Measurements from ENCODE around the gene PTGER2. TPM values are rescaled to one million over a fixed set of nuclear protein-coding genes. Genes with fewer than 3 reads are reported as not detected.

The PTGER2 gene
- total RNA-seq, 6 experiments from 2014 or later = 0.28 to 0.73 (median 0.37) TPM

DNA sequence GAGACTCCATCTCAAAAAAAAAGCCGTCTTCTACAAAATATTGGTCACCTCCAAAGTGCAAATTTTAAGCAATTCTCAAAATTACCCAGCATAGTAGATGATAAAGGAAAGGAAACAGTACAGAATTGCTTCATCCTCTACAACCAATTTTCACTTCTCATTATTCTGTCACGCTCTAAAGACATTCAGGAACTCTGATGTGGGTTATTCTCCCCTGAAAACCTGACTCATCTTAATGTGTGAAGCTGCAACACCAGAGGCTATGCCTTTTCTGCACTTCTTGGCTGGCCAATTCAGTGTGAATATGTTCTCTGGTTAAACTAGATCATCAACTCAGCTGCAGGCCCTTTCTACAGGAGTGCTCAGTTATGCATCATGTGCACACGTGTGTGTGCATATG lies 11.0 kb downstream of the PTGER2 start:
- DNase-seq = no peak
- TF ChIP-seq, protein P1, sequence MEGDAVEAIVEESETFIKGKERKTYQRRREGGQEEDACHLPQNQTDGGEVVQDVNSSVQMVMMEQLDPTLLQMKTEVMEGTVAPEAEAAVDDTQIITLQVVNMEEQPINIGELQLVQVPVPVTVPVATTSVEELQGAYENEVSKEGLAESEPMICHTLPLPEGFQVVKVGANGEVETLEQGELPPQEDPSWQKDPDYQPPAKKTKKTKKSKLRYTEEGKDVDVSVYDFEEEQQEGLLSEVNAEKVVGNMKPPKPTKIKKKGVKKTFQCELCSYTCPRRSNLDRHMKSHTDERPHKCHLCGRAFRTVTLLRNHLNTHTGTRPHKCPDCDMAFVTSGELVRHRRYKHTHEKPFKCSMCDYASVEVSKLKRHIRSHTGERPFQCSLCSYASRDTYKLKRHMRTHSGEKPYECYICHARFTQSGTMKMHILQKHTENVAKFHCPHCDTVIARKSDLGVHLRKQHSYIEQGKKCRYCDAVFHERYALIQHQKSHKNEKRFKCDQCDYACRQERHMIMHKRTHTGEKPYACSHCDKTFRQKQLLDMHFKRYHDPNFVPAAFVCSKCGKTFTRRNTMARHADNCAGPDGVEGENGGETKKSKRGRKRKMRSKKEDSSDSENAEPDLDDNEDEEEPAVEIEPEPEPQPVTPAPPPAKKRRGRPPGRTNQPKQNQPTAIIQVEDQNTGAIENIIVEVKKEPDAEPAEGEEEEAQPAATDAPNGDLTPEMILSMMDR (IDR thresholded peaks at IDR 0.05) = no peak

DNA sequence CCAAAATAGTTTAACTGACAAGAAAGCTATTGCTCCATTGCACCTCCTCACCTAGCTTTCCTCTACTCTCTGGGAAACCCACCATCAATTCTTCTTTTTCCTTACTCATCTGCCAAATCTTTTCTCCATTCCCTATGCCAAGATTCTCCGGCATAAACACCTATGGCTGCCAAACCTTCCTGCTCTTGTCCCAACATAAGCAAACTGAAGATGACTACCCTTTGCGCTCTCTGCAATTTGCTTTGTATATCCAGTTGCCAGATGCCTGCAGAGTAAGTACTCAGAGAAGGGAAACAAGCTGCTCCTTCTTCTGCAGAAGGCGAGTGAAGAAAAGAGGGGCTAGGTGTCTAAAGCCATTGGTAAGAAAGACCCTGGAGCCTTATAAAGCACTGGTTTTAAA lies 11.5 kb downstream of the PTGER2 start:
- H3K27ac Mint-ChIP-seq = no peak overlapping the region
- peaks cover 34% of the 10 kb centered on the region for H3K4me1 Mint-ChIP-seq (ENCODE audit: low read depth)
- DNase-seq = no peak
- H3K27me3 Mint-ChIP-seq (ENCODE audit: insufficient read depth) = no peaks in the 10 kb centered on the region
- TF ChIP-seq, protein P1 (IDR thresholded peaks at IDR 0.05) = no peak
- H3K9me3 Mint-ChIP-seq = peaks cover 18% of the 10 kb centered on the region
- H3K4me3 Mint-ChIP-seq = no peak overlapping the region
- H3K36me3 Mint-ChIP-seq (ENCODE audit: low read depth) = peaks cover 20% of the 10 kb centered on the region

More for the DNA sequence above, 11.0 kb downstream of the PTGER2 start:
- Mint-ChIP-seq H3K9me3 (peaks cover 18% of the 10 kb centered on the region), H3K27me3 (ENCODE audit: insufficient read depth) (no peaks in the 10 kb centered on the region), H3K36me3 (ENCODE audit: low read depth) (peaks cover 20% of the 10 kb centered on the region), H3K4me1 (ENCODE audit: low read depth) (peaks cover 32% of the 10 kb centered on the region), H3K4me3 (no peak overlapping the region), H3K27ac (no peak overlapping the region)

DNA sequence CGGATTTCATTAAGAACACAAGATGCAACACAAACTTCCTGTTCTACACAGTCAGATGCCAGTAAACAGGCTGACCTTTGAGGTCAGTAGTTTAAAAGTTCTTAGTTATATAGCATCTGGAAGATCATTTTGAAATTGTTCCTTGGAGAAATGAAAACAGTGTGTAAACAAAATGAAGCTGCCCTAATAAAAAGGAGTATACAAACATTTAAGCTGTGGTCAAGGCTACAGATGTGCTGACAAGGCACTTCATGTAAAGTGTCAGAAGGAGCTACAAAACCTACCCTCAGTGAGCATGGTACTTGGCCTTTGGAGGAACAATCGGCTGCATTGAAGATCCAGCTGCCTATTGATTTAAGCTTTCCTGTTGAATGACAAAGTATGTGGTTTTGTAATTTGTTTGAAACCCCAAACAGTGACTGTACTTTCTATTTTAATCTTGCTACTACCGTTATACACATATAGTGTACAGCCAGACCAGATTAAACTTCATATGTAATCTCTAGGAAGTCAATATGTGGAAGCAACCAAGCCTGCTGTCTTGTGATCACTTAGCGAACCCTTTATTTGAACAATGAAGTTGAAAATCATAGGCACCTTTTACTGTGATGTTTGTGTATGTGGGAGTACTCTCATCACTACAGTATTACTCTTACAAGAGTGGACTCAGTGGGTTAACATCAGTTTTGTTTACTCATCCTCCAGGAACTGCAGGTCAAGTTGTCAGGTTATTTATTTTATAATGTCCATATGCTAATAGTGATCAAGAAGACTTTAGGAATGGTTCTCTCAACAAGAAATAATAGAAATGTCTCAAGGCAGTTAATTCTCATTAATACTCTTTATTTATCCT lies 13.5 kb downstream of the PTGER2 start:
- H3K36me3 Mint-ChIP-seq (ENCODE audit: low read depth) = peaks cover 6% of the 10 kb centered on the region; the same call in 1 of the 2 replicates
- TF ChIP-seq, protein P1 (IDR thresholded peaks at IDR 0.05) = no peak
- H3K9me3 Mint-ChIP-seq = peaks cover 6% of the 10 kb centered on the region
- no peaks in the 10 kb centered on the region for H3K27me3 Mint-ChIP-seq (ENCODE audit: insufficient read depth)
- peak overlapping the region; percentile 49; the same call in 1 of the 2 replicates for H3K4me3 Mint-ChIP-seq
- peaks cover 41% of the 10 kb centered on the region for H3K4me1 Mint-ChIP-seq (ENCODE audit: low read depth)
- DNase-seq = peak; percentile 34
- H3K27ac Mint-ChIP-seq = peak overlapping the region; percentile 79

DNA sequence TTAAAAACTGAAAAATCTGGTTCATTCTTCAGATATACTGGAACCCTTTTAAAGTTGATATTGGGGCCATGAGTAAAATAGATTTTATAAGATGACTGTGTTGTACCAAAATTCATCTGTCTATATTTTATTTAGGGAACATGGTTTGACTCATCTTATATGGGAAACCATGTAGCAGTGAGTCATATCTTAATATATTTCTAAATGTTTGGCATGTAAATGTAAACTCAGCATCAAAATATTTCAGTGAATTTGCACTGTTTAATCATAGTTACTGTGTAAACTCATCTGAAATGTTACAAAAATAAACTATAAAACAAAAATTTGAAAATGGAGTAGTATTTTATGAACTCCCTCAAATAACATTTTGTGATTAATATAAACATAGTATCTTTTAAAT lies 14.2 kb downstream of the PTGER2 start:
- Mint-ChIP-seq H3K9me3 (no peaks in the 10 kb centered on the region), H3K4me1 (ENCODE audit: low read depth) (peaks cover 45% of the 10 kb centered on the region), H3K27ac (peak overlapping the region; percentile 79), H3K27me3 (ENCODE audit: insufficient read depth) (0 out of 2 replicates have a peak, but pooled peaks cover 1% of the 10 kb centered on the region), H3K4me3 (peak overlapping the region; percentile 49; the same call in 1 of the 2 replicates), H3K36me3 (ENCODE audit: low read depth) (no peaks in the 10 kb centered on the region)
- peak; percentile 67 for DNase-seq
- TF ChIP-seq, protein P1 (IDR thresholded peaks at IDR 0.05) = no peak

DNA sequence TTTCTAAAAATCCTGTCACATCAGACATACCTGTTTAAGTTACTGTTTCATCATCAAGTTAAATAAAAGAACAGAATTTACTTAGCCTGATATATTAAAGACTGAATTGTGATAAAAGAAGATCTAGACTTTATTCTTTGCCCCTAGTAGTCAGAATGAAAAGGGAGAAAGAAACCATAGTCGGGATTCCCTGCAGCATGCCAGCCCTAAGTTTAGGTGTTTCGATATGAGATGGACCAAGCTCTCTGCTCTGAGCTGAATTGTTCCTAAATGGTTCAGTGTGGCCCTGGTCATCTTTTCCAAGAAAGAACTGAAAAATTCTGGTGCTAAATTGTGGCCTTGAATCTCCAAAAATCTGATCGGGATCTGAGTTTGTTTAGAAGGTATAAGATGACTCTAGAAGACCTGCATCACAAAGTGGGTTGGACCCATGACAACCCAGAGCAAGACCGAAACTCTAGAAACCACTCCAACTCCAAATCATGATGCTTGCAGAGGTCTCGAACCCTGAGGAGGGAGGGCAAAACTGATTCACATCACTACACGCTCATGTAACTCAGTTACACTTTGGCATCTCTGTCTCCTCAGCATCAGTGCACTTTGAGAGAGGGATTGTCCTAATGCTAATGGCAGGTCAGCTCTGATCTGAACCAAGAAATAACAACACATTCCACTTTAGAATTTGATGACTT lies 15.7 kb downstream of the PTGER2 start:
- Mint-ChIP-seq H3K27me3 (ENCODE audit: insufficient read depth) (0 out of 2 replicates have a peak, but pooled peaks cover 1% of the 10 kb centered on the region), H3K4me3 (no peak overlapping the region), H3K4me1 (ENCODE audit: low read depth) (peaks cover 57% of the 10 kb centered on the region), H3K9me3 (no peaks in the 10 kb centered on the region), H3K36me3 (ENCODE audit: low read depth) (no peaks in the 10 kb centered on the region), H3K27ac (no peak overlapping the region)
- no peak for DNase-seq
- TF ChIP-seq, protein P1 (IDR thresholded peaks at IDR 0.05) = no peak

Measured in HFFc6 (cell line).